Activated B cell treated with CpG ODN at 0.5 μM for 24 hours (primary cell): ENCODE data around the gene GPX5. TPM values are rescaled to one million over a fixed set of nuclear protein-coding genes. Genes with fewer than 3 reads are reported as not detected.

Experiments
- ATAC-seq: fragments of 200-7000 bp; cut with Tn5 transposase; one replicate; pipeline ENCODE4 v1.10.0; 2021; ENCODE audit warnings: low read depth, mild to moderate bottlenecking, moderate library complexity
- CTCF ChIA-PET: fragments of 350-600 bp; sonication (Branson Sonifier 250); formaldehyde crosslinking; loops from one replicate; lab custom pipeline; 2021; ENCODE audit warnings: antibody characterized with exemption; lab: Charles Lee
- POLR2A ChIA-PET: fragments of 350-600 bp; sonication (Branson Sonifier 250); formaldehyde crosslinking; loops from one replicate; lab custom pipeline; 2021; ENCODE audit warnings: antibody characterized with exemption; lab: Charles Lee
- DNase-seq: peaks from one replicate; pipeline ENCODE4 v3.0.0; 2022
- H3K27ac Mint-ChIP-seq: one replicate; pipeline ENCODE4 v1.8.0; 2020; ENCODE audit warnings: mixed read lengths
- H3K27me3 Mint-ChIP-seq: one replicate; pipeline ENCODE4 v1.8.0; 2021; ENCODE audit warnings: mixed read lengths
- H3K36me3 Mint-ChIP-seq: one replicate; pipeline ENCODE4 v1.8.0; 2021; ENCODE audit warnings: low read depth, mixed read lengths
- H3K4me1 Mint-ChIP-seq: one replicate; pipeline ENCODE4 v1.8.0; 2021; ENCODE audit warnings: mixed read lengths
- H3K4me3 Mint-ChIP-seq: one replicate; pipeline ENCODE4 v1.8.0; 2020; ENCODE audit warnings: mild to moderate bottlenecking, mixed read lengths
- H3K9me3 Mint-ChIP-seq: one replicate; pipeline ENCODE4 v1.8.0; 2020; ENCODE audit warnings: mixed read lengths
- intact Hi-C: fragments of 100-400 bp; cut with micrococcal nuclease; formaldehyde crosslinking; loops from one replicate; pipeline ENCODE4 v1.15.1; 2024
- total RNA-seq: library from RNA; stranded (reverse); gene quantifications from 2 replicates; pipeline ENCODE4 v1.2.3, GENCODE V29; 2022
- TF ChIP-seq, protein P1 (sequence below): fragments of 200-600 bp; IDR thresholded peaks from one replicate; pipeline ENCODE4 v1.8.0; 2022; ENCODE audit warnings: antibody characterized with exemption, mild to moderate bottlenecking

Gene GPX5
- total RNA-seq, 1 donor from 2014 or later: not detected

DNA sequence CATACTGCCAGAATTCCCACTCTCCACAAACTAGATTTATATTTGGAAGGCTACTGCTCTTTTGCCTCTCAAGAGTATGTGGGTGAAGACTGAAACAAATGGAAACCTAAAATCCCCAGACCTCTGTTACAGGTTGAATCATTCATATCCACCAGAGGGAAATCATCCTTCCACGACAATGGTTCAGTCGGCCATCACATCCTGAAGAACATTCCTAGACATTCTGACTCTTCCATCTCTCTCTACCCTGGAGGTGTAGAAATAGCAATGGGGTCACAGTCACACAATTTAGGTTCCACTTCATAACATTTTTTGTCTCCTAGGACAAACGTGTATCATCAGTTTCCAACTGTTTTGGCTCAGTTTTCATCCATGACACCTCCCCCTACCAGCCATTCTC is 8.6 kb downstream of the GPX5 start:
- ChIA-PET POLR2A (no interaction called here), CTCF (no interaction called here)
- Mint-ChIP-seq H3K4me3 (no peak overlapping the region), H3K27me3 (peaks cover 60% of the 10 kb centered on the region), H3K4me1 (peaks cover 6% of the 10 kb centered on the region), H3K9me3 (no peaks in the 10 kb centered on the region), H3K27ac (no peak overlapping the region), H3K36me3 (no peaks in the 10 kb centered on the region)
- DNase-seq (no peak), ATAC-seq (no peak)
- TF ChIP-seq, protein P1, sequence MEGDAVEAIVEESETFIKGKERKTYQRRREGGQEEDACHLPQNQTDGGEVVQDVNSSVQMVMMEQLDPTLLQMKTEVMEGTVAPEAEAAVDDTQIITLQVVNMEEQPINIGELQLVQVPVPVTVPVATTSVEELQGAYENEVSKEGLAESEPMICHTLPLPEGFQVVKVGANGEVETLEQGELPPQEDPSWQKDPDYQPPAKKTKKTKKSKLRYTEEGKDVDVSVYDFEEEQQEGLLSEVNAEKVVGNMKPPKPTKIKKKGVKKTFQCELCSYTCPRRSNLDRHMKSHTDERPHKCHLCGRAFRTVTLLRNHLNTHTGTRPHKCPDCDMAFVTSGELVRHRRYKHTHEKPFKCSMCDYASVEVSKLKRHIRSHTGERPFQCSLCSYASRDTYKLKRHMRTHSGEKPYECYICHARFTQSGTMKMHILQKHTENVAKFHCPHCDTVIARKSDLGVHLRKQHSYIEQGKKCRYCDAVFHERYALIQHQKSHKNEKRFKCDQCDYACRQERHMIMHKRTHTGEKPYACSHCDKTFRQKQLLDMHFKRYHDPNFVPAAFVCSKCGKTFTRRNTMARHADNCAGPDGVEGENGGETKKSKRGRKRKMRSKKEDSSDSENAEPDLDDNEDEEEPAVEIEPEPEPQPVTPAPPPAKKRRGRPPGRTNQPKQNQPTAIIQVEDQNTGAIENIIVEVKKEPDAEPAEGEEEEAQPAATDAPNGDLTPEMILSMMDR: no peak
- intact Hi-C loops: no loop called here

DNA sequence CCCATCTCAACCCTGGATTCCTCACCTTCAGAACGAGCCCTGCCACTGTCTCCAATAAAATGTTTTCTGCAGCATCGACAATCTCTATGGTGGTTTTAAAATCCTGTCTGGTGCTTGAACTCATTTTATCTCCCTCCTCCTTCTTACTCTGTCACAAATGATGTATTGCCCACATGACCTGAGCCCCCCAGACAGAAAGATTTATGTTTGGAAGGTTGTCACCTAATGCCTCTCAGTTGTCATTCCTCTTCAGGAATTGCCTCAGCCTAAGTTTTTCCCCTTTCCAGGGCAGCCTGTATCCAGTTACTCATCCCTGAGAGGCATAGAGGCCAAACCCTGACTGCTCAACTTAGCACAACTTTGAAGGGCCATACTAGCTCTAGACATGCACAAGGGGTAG is 9.2 kb downstream of the GPX5 start:
- ATAC-seq: no peak
- CTCF ChIA-PET: no interaction called here
- intact Hi-C loops: no loop called here

DNA sequence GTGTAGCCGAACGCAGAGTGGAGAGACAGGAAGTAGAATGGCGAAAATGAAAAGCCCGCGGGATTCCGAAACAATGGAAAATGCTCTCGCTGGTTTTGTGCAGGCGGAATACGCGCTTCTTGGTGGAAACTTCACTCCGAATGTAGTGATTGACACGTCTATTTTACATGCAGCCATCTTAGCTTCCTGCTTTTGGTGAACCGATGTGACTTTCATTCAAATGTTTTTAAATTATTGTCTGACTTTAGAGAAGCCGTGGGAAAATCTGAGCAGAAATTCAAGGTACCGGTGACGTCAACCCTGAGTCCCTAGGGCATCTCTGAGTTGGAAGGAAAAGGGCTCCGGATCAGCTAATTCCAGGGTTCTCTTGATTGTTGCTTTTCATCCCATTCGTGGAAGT is 11.4 kb downstream of the GPX5 start:
- Mint-ChIP-seq H3K27me3 (peaks cover 69% of the 10 kb centered on the region), H3K9me3 (peaks cover 10% of the 10 kb centered on the region), H3K4me3 (peak overlapping the region; percentile 28), H3K36me3 (no peaks in the 10 kb centered on the region), H3K4me1 (peaks cover 7% of the 10 kb centered on the region), H3K27ac (no peak overlapping the region)
- ChIA-PET POLR2A (no interaction called here), CTCF (no interaction called here)
- intact Hi-C loops: no loop called here
- TF ChIP-seq, protein P1: no peak
- no peak for ATAC-seq
- DNase-seq: no peak

More for the DNA sequence above, 9.2 kb downstream of the GPX5 start:
- TF ChIP-seq, protein P1: no peak
- H3K4me1 Mint-ChIP-seq: peaks cover 6% of the 10 kb centered on the region
- no peaks in the 10 kb centered on the region for H3K36me3 Mint-ChIP-seq
- no peak overlapping the region for H3K4me3 Mint-ChIP-seq
- H3K27me3 Mint-ChIP-seq: peaks cover 64% of the 10 kb centered on the region
- POLR2A ChIA-PET: no interaction called here
- no peak for DNase-seq
- H3K27ac Mint-ChIP-seq: no peak overlapping the region
- H3K9me3 Mint-ChIP-seq: no peaks in the 10 kb centered on the region

DNA sequence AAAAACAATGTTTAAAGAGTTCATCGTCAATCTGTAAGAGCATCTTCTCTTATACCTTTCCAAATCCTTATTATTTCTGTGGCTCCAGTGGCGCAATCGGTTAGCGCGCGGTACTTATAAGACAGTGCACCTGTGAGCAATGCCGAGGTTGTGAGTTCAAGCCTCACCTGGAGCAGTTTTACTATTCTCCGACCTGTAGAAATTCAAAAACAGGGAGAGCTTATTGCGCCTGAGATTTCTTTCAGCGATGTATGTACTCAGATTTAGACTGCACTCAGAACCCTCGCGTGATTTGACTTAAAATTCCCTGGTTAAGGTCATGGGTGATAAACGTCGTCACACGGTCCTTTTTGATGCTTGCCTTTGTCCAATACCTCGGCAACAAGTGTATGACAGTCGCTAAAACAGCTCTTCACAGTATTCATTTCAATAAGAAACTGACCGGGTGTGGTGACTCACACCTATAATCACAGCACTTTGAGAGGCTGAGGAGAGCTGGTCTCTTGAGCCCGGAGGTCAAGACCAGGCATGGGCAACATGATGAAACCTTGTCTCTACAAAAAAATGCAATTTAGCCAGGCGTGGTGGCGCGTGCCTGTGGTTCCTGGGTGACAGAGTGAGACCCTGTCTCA is 11.9 kb downstream of the GPX5 start:
- ChIA-PET CTCF (no interaction called here), POLR2A (no interaction called here)
- Mint-ChIP-seq H3K9me3 (peaks cover 10% of the 10 kb centered on the region), H3K4me3 (no peak overlapping the region), H3K36me3 (no peaks in the 10 kb centered on the region), H3K4me1 (peaks cover 12% of the 10 kb centered on the region), H3K27me3 (peaks cover 71% of the 10 kb centered on the region), H3K27ac (no peak overlapping the region)
- DNase-seq (no peak), ATAC-seq (no peak)
- TF ChIP-seq, protein P1: no peak
- intact Hi-C loops: no loop called here

DNA sequence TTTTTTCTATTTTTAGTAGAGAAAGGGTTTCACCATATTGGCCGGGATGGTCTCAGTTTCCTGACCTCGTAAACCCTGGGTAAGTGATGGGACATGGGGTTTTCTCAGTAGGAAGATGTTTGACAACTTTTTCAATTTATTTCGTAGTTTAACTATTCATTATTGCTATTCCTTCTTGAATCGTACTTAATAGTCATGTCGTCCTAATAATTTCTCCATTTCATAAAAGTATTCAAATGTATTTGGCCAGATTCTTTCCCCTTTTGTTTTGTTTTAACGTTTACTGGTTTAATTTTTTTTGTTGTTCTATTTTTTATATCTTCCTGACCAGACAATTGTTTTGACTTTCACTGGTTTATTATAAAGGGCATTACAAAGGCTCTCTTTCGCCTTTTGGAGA is 16.3 kb downstream of the GPX5 start:
- intact Hi-C loops: no loop called here
- DNase-seq: no peak
- Mint-ChIP-seq H3K36me3 (no peaks in the 10 kb centered on the region), H3K4me3 (peak overlapping the region; percentile 67), H3K27me3 (peaks cover 63% of the 10 kb centered on the region), H3K4me1 (peaks cover 25% of the 10 kb centered on the region), H3K9me3 (peaks cover 10% of the 10 kb centered on the region), H3K27ac (no peak overlapping the region)
- ChIA-PET POLR2A (no interaction called here), CTCF (no interaction called here)
- TF ChIP-seq, protein P1: no peak
- ATAC-seq: no peak
